ENCODE data around the gene ST6GALNAC4. TPM values are rescaled to one million over a fixed set of nuclear protein-coding genes. Genes with fewer than 3 reads are reported as not detected.
A peak's percentile ranks its signal among the peaks of the same experiment; 100 is the strongest.

Gene ST6GALNAC4
- polyA plus RNA-seq (ENCODE audit: insufficient read length): 48.9 TPM

GRCh38 chr9:127916720-127917581, at the start of gene ST6GALNAC4:
Gene ST6GALNAC4 (minus strand): TSS chr9:127917041. CDS start chr9:127916419, 622 bp downstream.
- DNase-seq (ENCODE audit: low read depth): peak; percentile 65

- DNase-seq (ENCODE audit: low read depth): no peak
Measured at GRCh38 chr9:127965953-127966352, 49.1 kb upstream of the ST6GALNAC4 start.

- DNase-seq (ENCODE audit: low read depth): no peak
Measured at GRCh38 chr9:127963359-127964064, 46.7 kb upstream of the ST6GALNAC4 start.

- no peak for DNase-seq (ENCODE audit: low read depth)
Measured at GRCh38 chr9:127963041-127963358, 46.2 kb upstream of the ST6GALNAC4 start.

GRCh38 chr9:127962278-127962677, 45.4 kb upstream of the ST6GALNAC4 start:
- no peak for DNase-seq (ENCODE audit: low read depth)

- no peak for DNase-seq (ENCODE audit: low read depth)
Measured at GRCh38 chr9:127961613-127962155, 44.8 kb upstream of the ST6GALNAC4 start.

GRCh38 chr9:127961155-127961490, 44.3 kb upstream of the ST6GALNAC4 start:
- DNase-seq (ENCODE audit: low read depth): no peak

GRCh38 chr9:127960410-127961154, 43.7 kb upstream of the ST6GALNAC4 start:
- DNase-seq (ENCODE audit: low read depth): no peak

- DNase-seq (ENCODE audit: low read depth): no peak
Measured at GRCh38 chr9:127959841-127960409, 43.1 kb upstream of the ST6GALNAC4 start.

GRCh38 chr9:127959398-127959797, 42.6 kb upstream of the ST6GALNAC4 start:
- DNase-seq (ENCODE audit: low read depth): no peak

- no peak for DNase-seq (ENCODE audit: low read depth)
Measured at GRCh38 chr9:127958728-127959127, 41.9 kb upstream of the ST6GALNAC4 start.

- no peak for DNase-seq (ENCODE audit: low read depth)
Measured at GRCh38 chr9:127955294-127956015, 38.6 kb upstream of the ST6GALNAC4 start.

- DNase-seq (ENCODE audit: low read depth): no peak
Measured at GRCh38 chr9:127954831-127955293, 38.0 kb upstream of the ST6GALNAC4 start.

- DNase-seq (ENCODE audit: low read depth): no peak
Measured at GRCh38 chr9:127953768-127954505, 37.1 kb upstream of the ST6GALNAC4 start.

GRCh38 chr9:127953154-127953553, 36.3 kb upstream of the ST6GALNAC4 start:
- no peak for DNase-seq (ENCODE audit: low read depth)

- DNase-seq (ENCODE audit: low read depth): no peak
Measured at GRCh38 chr9:127950513-127951289, 33.9 kb upstream of the ST6GALNAC4 start.

GRCh38 chr9:127949827-127950512, 33.1 kb upstream of the ST6GALNAC4 start:
- DNase-seq (ENCODE audit: low read depth): no peak

- no peak for DNase-seq (ENCODE audit: low read depth)
Measured at GRCh38 chr9:127947841-127948710, 31.2 kb upstream of the ST6GALNAC4 start.
